Neural crest cell (in vitro differentiated cells): ENCODE results near the gene GRIA4. TPM values are rescaled to one million over a fixed set of nuclear protein-coding genes. Genes with fewer than 3 reads are reported as not detected.

Experiments used
- DNase-seq: peaks from one replicate; pipeline ENCODE4 v3.0.0; 2021; ENCODE audit warnings: low read depth, mixed read lengths, low spot score
- H3K27ac Mint-ChIP-seq: one replicate; pipeline ENCODE4 v1.8.0; 2021; ENCODE audit warnings: mild to moderate bottlenecking, mixed read lengths; ENCODE audit not compliant: unreplicated experiment
- H3K27me3 Mint-ChIP-seq: 2 replicates; pipeline ENCODE4 v1.8.0; 2021; ENCODE audit warnings: low read depth, mild to moderate bottlenecking, mixed read lengths
- H3K36me3 Mint-ChIP-seq: 2 replicates; pipeline ENCODE4 v1.8.0; 2021; ENCODE audit warnings: low read depth, mild to moderate bottlenecking, mixed read lengths
- H3K4me1 Mint-ChIP-seq: 2 replicates; pipeline ENCODE4 v1.8.0; 2021; ENCODE audit warnings: mixed read lengths
- H3K4me3 Mint-ChIP-seq: one replicate; pipeline ENCODE4 v1.8.0; 2021; ENCODE audit warnings: mild to moderate bottlenecking, mixed read lengths
- H3K9me3 Mint-ChIP-seq: 2 replicates; pipeline ENCODE4 v1.8.0; 2021; ENCODE audit warnings: mixed read lengths
- CTCF ChIP-seq: fragments of 200-600 bp; sonication (generic); conservative IDR thresholded peaks from 2 replicates; pipeline ENCODE4 v1.5.0; 2021; ENCODE audit warnings: antibody characterized with exemption, mild to moderate bottlenecking
- total RNA-seq: library from RNA; stranded (reverse); gene quantifications from 2 replicates; pipeline ENCODE4 v1.2.1, GENCODE V29; 2021

Gene GRIA4
- total RNA-seq, 1 donor from 2014 or later, result 2.9 TPM

GRCh38 chr11:105689631-105690030, 79.8 kb downstream of the GRIA4 start:
- no peak for TF ChIP-seq CTCF

GRCh38 chr11:105690467-105690866, 80.6 kb downstream of the GRIA4 start:
- Mint-ChIP-seq H3K27me3 (peaks cover 6% of the 10 kb centered on the region), H3K36me3 (no peaks in the 10 kb centered on the region), H3K4me1 (no peaks in the 10 kb centered on the region), H3K9me3 (no peaks in the 10 kb centered on the region), H3K4me3 (no peak overlapping the region), H3K27ac (no peak overlapping the region)
- DNase-seq, result no peak
- TF ChIP-seq CTCF, result no peak

More at GRCh38 chr11:105689631-105690030, 79.8 kb downstream of the GRIA4 start:
- Mint-ChIP-seq H3K4me1 (no peaks in the 10 kb centered on the region), H3K27me3 (peaks cover 6% of the 10 kb centered on the region), H3K27ac (no peak overlapping the region), H3K4me3 (no peak overlapping the region), H3K9me3 (no peaks in the 10 kb centered on the region), H3K36me3 (no peaks in the 10 kb centered on the region)
- DNase-seq, result no peak

- Mint-ChIP-seq H3K4me3 (no peak overlapping the region), H3K4me1 (no peaks in the 10 kb centered on the region), H3K9me3 (no peaks in the 10 kb centered on the region), H3K27me3 (peaks cover 6% of the 10 kb centered on the region), H3K36me3 (no peaks in the 10 kb centered on the region), H3K27ac (no peak overlapping the region)
- no peak for TF ChIP-seq CTCF
- DNase-seq, result no peak
Observed at GRCh38 chr11:105693075-105693759, 83.3 kb downstream of the GRIA4 start.

- no peak for DNase-seq
- Mint-ChIP-seq H3K9me3 (no peaks in the 10 kb centered on the region), H3K4me1 (peaks cover 9% of the 10 kb centered on the region), H3K27ac (no peak overlapping the region), H3K4me3 (no peak overlapping the region), H3K36me3 (no peaks in the 10 kb centered on the region), H3K27me3 (no peaks in the 10 kb centered on the region)
- TF ChIP-seq CTCF, result no peak
Observed at GRCh38 chr11:105696000-105696399, 86.1 kb downstream of the GRIA4 start.

GRCh38 chr11:105697291-105697690, 87.4 kb downstream of the GRIA4 start:
- Mint-ChIP-seq H3K4me1 (peaks cover 9% of the 10 kb centered on the region), H3K36me3 (no peaks in the 10 kb centered on the region), H3K9me3 (no peaks in the 10 kb centered on the region), H3K27ac (no peak overlapping the region), H3K4me3 (no peak overlapping the region), H3K27me3 (no peaks in the 10 kb centered on the region)
- no peak for DNase-seq
- no peak for TF ChIP-seq CTCF
